HG03571 (cell line): Measurements from ENCODE around the gene HOPX.
"Not testable (repeated sequence)": the region's sequence is repeated elsewhere in the genome, so short reads cannot be mapped to it uniquely, and the experiment has no call there.

Experiments used
- ATAC-seq: cut with Tn5 transposase; IDR thresholded peaks from one replicate; pipeline ENCODE4 v1.9.1; 2021; ENCODE audit not compliant: unreplicated experiment

Gene HOPX

GRCh38 chr4:56630876-56631666 lies 50.0 kb downstream of the HOPX start:
- no peak for ATAC-seq

- no peak for ATAC-seq
These were observed 52.5 kb downstream of the HOPX start for GRCh38 chr4:56628592-56628991.

- no peak for ATAC-seq
These were observed 53.1 kb downstream of the HOPX start for GRCh38 chr4:56627985-56628384.

GRCh38 chr4:56627375-56627774 lies 53.7 kb downstream of the HOPX start:
- no peak for ATAC-seq

- ATAC-seq = no peak
These were observed 54.1 kb downstream of the HOPX start for GRCh38 chr4:56626963-56627362.

GRCh38 chr4:56626420-56626819 lies 54.7 kb downstream of the HOPX start:
- ATAC-seq = no peak

- no peak for ATAC-seq
These were observed 58.9 kb downstream of the HOPX start for GRCh38 chr4:56622176-56622575.

- no peak for ATAC-seq
These were observed 61.3 kb downstream of the HOPX start for GRCh38 chr4:56619816-56620215.

GRCh38 chr4:56619160-56619559 lies 61.9 kb downstream of the HOPX start:
- ATAC-seq = no peak

- no peak for ATAC-seq
These were observed 62.4 kb downstream of the HOPX start for GRCh38 chr4:56618734-56619133.

- no peak for ATAC-seq
These were observed 67.8 kb downstream of the HOPX start for GRCh38 chr4:56613101-56613862.

- ATAC-seq = no peak
These were observed 68.8 kb downstream of the HOPX start for GRCh38 chr4:56612282-56612681.

GRCh38 chr4:56611501-56611900 lies 69.6 kb downstream of the HOPX start:
- no peak for ATAC-seq

GRCh38 chr4:56610170-56610569 lies 70.9 kb downstream of the HOPX start:
- not testable (repeated sequence) for ATAC-seq

- no peak for ATAC-seq
These were observed 73.2 kb downstream of the HOPX start for GRCh38 chr4:56607926-56608325.

GRCh38 chr4:56606385-56606784 lies 74.7 kb downstream of the HOPX start:
- ATAC-seq = no peak

- not testable (repeated sequence) for ATAC-seq
These were observed 75.6 kb downstream of the HOPX start for GRCh38 chr4:56605464-56605863.

- no peak for ATAC-seq
These were observed 77.8 kb downstream of the HOPX start for GRCh38 chr4:56603297-56603696.
